ENCODE results near the gene C3orf18. TPM values are rescaled to one million over a fixed set of nuclear protein-coding genes. Genes with fewer than 3 reads are reported as not detected.
A peak's percentile ranks its signal among the peaks of the same experiment; 100 is the strongest.

The C3orf18 gene
- total RNA-seq, 1 experiment from 2014 or later, result 0.33 TPM

DNA sequence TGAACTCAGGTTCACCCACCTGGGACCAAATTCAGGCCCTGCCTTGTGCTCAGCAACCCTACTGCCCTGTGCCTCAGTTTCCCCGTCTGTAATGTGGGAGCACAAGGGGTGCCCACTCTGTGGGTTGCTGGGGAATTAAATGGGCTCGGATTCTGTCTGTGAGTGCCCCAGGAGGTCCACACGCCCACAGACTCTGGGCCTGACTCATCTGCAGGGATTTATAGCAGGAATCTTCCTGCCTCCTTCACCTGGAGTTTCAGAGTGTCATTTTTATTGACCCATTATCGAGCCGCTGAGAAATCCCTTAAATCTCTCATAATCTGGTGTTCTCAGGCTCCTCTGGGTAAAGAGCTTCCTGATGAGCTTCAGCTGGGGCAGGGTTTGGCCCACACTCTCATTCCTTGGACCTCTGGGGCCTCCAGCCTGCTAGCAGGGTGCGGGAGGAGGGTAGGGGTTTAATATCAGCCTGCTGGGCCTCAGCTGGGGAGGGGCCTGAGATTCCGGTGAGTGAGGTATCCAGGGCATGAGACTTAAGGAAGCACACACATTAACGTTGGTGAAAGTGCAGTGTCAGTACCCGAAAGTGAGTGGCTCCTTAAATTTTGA is 16.4 kb downstream of the C3orf18 start:
- DNase-seq (ENCODE audit: low spot score), result no peak

- peak; percentile 36 for DNase-seq (ENCODE audit: low spot score)
Observed at GRCh38 chr3:50550079-50550736, 17.3 kb downstream of the C3orf18 start.

DNA sequence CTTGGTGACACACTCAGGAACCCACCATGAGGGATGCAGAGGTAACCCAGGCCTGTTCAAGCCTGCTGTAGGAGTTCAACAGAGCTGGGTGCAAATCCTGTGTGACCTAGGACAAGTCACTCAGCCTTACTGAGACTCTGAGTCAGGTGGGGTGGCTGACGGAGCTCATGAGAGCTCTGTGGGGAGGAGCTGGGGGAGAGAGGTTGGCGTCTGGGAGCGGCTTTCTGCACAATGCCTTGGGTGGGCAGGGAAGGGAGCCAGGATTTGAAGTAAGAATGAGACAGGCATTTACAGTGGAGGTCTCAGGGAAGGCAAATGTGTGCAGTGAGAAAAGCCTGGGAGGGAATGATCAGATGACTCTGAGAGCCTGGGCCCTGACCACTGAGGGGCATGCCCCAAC is 18.3 kb downstream of the C3orf18 start:
- DNase-seq (ENCODE audit: low spot score), result no peak

- no peak for DNase-seq (ENCODE audit: low spot score)
Observed at GRCh38 chr3:50545781-50546180, 21.8 kb downstream of the C3orf18 start.

DNA sequence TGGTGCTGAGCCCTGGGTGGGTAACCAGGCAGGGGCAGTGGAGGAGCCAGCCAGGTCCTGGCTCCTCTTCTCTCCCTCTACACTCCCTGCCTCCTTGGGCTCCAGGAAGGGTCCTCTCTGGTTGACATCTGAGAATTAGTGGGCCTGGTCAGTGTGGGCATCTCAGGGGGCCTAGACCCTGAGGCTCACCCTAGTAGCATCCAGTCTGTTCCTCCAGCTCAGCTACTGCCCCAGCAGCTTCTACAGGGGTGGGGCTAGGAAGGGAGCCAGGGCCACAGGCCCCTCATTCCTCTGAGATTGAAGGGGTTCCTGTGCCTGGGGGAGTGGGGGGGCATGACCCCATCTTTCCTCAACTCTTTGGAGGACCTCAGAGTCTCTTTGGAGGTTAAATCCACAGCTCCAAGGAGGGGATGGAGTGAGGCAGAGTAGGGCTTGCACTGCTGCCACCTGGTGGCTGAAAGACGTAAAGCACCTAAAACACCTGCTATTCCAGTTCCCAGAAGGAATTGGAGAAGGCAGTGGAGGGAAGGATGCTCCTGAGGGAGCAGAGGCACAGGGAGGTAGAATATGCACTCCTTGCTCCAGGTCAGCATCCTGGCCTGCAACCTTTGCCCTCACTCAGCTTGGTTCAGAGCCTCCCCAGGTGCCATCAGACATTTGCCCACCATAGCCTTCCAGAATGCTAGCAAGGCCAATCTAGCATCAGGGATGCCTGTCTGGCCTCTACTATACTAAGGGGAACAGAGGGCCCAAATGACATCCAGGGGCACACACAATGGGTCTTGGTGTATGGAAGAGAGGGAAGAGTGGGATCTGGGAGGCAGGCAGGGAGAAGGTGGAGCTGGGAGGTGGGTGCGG is 25.1 kb downstream of the C3orf18 start:
- peak; percentile 74 for DNase-seq (ENCODE audit: low spot score)

GRCh38 chr3:50539356-50540286 is 27.9 kb downstream of the C3orf18 start:
- DNase-seq (ENCODE audit: low spot score), result no peak

DNA sequence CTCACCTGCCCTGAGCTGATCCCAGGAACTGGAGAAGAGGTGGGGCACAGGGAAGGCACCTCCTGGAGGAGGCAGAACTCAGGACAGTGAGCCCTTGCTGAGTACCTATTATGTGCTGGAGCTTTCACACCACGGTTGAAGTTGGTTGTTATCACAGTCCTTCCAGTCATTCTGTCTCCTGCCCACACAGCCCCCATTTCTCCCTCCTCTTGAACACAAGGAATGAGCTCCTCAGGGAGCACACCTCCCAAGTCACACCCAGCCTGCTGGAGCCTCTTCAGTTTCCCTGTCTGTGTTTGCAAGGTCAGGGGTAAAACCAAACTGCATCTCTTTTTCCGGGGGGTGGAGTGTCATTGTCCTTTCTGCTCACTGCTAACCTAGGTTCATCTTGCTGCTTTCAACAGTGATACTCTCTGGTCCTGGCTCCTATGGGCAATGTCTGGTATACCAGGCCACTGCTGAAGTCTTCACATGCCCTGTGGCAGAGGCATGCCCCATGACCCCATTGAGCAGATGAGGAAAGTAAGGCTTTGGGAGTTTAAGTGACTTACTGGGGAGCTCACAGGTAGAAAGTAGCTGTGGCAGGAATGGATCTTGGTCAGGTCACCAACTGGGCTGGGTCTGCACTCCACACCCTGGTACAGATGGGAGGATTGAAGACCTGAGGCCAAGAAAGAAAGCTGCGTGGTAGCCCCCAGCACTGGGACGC is 30.0 kb downstream of the C3orf18 start:
- no peak for DNase-seq (ENCODE audit: low spot score)

DNA sequence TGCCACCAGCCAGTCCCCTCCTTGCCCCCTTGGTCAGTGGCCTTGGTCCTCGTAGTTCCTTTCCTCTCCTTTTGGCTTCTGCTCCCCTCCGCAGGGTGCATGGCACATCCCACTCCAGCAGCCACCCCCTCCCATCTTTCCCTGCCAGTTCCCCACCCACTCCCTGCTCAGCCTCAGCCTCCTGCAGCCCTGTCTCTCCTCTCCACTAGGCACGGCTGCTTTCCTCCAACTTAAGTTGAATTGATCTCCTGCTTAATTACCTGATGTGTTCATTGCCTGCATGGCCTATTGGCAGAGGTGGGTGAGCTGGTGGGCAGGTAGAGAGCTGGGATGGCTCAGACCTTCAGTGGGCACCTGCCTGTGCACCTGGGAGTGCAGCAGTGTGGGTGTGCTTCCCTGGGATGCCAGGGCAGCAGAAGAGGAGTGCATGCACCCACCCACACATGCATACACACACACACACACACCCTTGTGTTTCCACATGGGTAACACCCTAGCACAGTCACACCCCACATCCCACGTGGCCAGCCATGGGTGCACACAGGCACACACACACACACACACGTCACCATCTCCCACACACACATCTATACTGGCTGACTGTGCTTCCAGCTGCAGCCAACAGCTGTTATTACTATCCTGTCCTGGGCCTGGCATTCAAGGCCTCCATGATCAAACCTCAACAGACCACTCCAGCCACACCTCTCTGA is 30.9 kb downstream of the C3orf18 start:
- no peak for DNase-seq (ENCODE audit: low spot score)

DNA sequence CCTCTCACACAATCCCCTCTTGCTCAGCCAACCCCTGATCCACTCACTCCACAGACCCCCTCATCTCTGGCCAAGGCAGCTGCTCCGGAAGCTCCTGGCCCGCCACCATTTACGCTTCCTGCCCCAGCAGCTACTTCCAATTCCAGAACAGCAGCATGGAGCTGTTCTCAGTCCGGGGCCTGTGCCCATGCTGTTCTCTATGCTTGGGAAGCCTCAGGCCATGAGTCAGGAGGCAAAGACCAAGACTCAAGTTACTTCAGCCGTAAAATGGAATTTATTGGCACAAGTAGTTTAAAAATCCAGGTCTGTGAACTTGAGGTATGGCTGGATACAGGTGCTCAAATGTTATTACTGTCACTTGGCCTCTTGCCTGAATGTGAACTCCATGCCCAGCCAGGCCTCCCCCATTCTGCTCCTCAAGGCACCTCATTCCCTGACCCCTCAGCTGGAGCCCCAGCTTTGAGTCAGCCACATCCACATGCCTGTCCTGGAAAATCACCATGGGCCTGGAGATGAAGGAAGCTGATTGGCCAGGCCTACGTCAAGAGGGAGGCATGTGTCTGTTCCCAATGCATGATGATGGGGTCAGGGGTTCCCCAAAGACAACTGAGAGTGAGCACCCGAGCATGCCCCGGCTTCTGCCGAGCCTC is 32.7 kb downstream of the C3orf18 start:
- no peak for DNase-seq (ENCODE audit: low spot score)

DNA sequence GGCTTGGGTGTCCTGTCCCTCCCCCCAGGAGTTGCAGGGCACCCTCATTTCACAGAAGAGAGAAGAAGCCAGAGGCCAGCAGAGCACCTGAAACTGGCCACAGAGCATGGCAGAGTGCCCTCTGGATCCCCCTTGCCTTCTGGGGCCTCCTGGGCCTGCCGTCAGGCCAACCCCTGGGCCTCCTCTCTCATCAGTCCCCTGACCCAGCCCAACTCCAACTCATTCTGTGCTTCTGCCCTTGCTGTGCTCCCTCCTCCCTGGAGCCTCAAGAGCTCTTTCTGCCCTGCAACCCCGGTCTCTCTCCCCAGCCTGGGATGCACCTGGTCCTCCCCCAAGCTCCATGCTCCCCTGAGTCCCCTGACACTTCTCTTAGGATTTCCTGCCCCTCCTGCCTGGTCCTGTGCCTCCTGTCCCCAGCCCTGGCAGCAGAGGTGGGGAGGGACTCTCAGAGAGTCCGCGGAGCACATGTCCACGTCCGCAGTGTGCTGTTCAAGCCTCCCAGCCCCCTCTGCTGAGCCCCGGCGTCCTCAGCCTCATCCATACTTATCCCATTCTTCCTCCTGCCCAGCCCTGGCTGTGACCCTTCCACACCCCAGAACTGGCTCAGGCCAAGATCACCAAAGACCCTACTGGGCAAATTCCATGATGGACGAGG is 33.6 kb downstream of the C3orf18 start:
- no peak for DNase-seq (ENCODE audit: low spot score)

DNA sequence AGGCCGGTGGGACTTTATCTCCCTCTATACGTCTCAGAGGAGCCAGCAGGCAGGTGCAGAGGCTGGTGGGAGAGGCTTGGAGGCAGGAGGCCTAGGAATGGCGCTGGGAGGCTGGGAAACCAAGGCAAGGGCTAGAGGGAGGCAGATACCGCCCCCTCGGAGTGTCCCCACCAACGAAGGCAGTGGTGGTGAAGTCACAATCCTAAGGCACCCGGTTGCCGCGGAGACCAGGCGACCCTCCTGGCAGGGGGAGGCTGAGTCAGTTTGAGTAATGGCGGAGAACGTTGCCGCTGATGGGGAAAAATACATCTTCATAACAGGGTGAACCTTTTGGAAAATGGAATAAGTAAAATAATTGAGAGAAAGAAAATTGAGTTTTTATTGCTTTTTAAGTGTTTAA is 34.2 kb downstream of the C3orf18 start:
- DNase-seq (ENCODE audit: low spot score), result no peak

DNA sequence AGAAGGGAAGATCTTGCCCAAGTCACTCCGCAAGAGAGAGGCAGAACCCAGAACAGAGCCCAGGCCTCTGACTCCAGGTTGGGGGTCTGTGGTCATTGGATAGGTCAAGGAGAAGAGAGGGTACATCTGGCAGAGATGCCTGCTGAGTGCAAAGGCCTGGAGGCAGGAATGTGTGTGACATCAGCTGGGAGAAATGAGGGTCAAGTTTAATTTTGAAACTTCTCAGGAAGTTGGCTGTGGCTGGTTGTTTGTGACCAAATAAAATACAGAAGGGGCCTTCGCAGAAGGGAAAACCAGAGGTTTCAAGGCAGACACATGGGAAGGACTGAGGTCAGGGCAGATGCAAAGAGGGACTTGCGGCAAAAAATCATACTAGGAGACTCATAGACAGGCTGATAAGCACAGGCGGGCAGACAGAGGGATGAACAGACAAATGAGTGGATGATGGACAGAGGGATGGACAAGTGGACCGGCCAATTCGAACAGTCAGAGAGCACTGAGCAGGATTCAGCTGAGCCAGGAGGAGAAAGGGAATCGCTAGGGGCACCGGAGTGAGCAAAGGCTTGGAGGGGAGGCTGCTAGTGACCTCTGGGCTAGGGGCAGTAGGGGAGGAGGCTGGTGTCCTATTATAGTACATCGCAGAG is 35.4 kb downstream of the C3orf18 start:
- DNase-seq (ENCODE audit: low spot score), result no peak

GRCh38 chr3:50531201-50531600 is 36.3 kb downstream of the C3orf18 start:
- DNase-seq (ENCODE audit: low spot score), result no peak

GRCh38 chr3:50530001-50530970 is 37.3 kb downstream of the C3orf18 start:
- no peak for DNase-seq (ENCODE audit: low spot score)

DNA sequence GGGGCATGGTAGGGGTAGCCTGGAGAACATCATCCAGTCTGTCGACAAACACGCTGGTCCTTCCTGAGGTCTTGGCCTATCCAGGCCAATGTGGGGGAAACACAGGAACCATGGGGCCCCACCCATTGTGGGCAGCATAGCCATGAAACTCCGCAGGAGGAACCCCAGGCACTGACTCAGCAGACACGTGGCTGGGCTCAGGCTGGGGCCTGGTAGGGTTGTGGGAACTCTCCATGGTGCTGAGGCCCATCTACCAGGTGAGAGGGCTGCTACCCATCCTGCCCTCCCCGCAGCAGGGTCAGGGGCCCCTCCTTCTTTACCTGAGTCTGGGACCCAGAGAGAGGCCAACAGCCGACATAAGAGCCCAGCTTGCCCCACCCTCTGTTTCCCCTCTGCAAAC is 41.6 kb downstream of the C3orf18 start:
- peak; percentile 39 for DNase-seq (ENCODE audit: low spot score)

DNA sequence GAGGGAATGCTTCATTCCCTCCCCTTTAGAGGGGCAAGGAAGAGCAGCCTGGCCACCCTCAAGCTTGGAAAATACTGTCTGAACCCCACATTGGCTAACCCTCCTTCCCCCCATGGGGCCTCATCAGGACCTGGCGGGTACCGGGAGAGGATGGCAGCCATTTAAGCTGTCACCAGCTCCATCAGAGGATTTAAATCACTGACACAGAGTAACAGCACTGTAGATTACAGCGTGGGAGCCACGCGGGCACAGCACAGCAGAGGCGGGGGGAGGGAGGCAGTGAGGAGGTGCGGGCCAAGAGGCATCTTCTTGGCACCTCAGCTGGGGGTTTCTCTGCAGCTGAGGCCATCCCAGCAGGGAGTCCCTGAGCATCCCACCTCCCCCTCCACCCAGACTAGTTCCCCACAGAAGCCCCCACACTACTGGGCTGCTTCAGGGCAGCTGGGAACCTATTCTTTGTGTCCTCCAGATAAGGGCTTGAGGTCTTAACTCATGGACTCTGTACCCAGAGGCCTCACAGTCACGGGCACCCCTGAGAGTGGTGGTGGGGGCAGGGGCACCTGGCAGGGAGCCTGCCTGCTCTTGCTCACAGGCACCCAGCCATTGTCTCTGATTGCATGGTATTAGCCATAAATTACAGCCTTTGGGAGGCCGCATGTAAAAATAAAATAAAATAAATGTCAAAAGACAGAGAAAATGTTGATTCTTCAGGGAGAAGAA is 42.2 kb downstream of the C3orf18 start:
- DNase-seq (ENCODE audit: low spot score), result no peak

GRCh38 chr3:50524746-50525145 is 42.8 kb downstream of the C3orf18 start:
- no peak for DNase-seq (ENCODE audit: low spot score)
